ENCODE data around the gene OAF. TPM values are rescaled to one million over a fixed set of nuclear protein-coding genes. Genes with fewer than 3 reads are reported as not detected.

The OAF gene
- total and polyA plus RNA-seq, 9 donors: 26.6 to 170 (median 66.3) TPM

DNA sequence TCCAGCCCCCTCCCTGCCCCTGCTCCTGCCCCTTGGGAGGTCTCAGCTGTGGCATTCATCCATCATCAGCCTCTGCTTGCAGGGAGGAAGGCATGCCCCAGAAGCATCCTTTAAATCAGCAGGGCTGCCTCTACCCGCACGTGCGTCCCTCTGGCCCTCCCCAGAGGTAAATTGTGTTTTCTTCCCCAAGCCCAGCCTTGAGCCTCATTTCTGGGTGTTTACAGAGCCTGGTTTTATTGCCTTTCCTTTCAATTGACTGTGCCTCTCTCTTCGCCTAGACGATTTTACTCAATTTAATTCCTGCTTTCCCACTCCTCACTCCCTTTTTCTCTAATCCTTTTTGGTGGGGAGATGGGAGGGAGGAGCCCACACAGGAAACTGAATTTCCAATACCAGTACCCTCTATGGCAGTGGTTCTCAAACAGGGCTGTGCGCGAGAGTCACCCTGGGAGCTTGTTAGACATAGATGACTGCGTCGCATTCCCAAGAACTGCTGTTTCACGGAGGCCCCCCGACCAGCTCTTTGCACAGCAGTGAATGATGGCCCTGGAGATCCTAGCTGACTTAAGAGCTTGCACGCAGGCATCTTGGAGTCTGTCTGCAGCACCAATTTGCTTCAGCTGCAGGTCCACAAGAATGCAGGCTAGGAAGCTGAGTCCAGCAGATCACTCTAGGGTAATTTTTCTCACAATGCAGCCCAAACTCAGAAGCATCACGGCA is 15.1 kb upstream of the OAF start:
- DNase-seq: peak in 1 of 5 donors; percentile 21
- 69 to 74% (median 72%) methylated on average over 13 of the region's 13 CpGs for WGBS, 3 donors

DNA sequence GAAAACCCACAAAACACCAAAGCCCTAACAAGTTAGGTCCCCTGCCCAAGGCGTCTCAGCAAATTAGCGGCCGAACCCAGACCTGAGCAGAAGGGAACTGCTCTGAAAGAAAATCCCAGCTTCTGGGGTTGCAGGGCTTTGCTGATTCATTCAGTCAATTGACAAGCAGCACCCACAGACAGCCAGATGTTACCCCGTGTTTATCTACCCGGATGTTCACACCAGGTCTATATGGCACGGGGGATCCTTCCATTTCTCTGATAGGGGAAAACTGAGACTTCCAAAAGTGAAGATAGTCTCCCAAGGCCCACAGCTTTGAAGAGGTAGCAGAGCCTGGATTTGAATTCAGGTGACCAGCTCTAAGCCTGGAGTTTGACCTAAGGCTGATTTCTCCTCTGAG is 14.0 kb upstream of the OAF start:
- H3K4me3 ChIP-seq: no peak overlapping the region
- 90 to 98% (median 96%) methylated on average over 6 of the region's 6 CpGs for WGBS, 3 donors
- H3K36me3 ChIP-seq: no peaks in the 10 kb centered on the region
- intact Hi-C loops (cut with DNase I): no loop called here
- H3K9me3 ChIP-seq: no peaks in the 10 kb centered on the region
- H3K27me3 ChIP-seq: no peaks in the 10 kb centered on the region
- no peak overlapping the region for H3K27ac ChIP-seq
- peak in 1 of 5 donors; percentile 14 for DNase-seq
- H3K4me1 ChIP-seq (ENCODE audit: insufficient read depth): peaks cover 6% of the 10 kb centered on the region
- TF ChIP-seq, protein P1, sequence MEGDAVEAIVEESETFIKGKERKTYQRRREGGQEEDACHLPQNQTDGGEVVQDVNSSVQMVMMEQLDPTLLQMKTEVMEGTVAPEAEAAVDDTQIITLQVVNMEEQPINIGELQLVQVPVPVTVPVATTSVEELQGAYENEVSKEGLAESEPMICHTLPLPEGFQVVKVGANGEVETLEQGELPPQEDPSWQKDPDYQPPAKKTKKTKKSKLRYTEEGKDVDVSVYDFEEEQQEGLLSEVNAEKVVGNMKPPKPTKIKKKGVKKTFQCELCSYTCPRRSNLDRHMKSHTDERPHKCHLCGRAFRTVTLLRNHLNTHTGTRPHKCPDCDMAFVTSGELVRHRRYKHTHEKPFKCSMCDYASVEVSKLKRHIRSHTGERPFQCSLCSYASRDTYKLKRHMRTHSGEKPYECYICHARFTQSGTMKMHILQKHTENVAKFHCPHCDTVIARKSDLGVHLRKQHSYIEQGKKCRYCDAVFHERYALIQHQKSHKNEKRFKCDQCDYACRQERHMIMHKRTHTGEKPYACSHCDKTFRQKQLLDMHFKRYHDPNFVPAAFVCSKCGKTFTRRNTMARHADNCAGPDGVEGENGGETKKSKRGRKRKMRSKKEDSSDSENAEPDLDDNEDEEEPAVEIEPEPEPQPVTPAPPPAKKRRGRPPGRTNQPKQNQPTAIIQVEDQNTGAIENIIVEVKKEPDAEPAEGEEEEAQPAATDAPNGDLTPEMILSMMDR (IDR thresholded peaks at IDR 0.05): no peak
- TF ChIP-seq POLR2A (IDR thresholded peaks at IDR 0.05): no peak
- no peak for TF ChIP-seq EP300 (IDR thresholded peaks at IDR 0.05)

More for the DNA sequence above, 15.1 kb upstream of the OAF start:
- TF ChIP-seq, protein P1 (IDR thresholded peaks at IDR 0.05): no peak
- H3K27me3 ChIP-seq: no peaks in the 10 kb centered on the region
- peaks cover 6% of the 10 kb centered on the region for H3K4me1 ChIP-seq (ENCODE audit: insufficient read depth)
- intact Hi-C loops (cut with DNase I): no loop called here
- H3K9me3 ChIP-seq: no peaks in the 10 kb centered on the region
- H3K4me3 ChIP-seq: no peak overlapping the region
- H3K36me3 ChIP-seq: no peaks in the 10 kb centered on the region
- H3K27ac ChIP-seq: no peak overlapping the region

DNA sequence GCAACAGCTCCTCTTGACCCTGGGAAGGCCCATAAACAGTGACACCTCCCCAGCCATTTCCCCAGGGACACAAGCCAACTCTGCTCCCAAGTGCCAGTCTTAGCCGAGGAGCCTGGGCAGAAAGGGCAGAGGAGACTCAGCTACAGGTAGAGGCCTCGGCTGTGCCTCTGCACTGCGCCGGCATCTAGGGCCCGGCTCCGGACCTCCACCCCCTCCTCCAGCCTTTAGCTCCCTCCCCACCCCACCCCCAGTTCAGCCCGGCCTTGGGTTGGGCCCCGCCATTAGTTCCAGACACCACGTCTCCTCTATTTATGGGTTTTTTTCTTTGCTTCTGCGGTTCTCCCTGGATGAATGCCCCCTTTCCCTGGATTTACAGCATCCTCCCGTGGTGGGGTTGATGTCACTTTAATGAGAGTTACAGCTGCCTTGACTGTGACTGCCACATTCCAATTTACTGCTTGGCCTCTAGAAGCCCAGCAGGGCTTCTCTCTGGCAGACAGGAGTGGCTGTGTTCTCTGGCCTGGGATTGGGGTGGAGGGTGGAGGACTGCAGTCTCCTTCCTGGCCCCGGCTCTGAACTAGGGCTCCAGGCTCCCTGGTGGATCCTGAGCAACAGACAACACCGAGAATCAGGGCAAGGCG is 13.5 kb upstream of the OAF start:
- 60 to 74% (median 73%) methylated on average over 14 of the region's 14 CpGs for WGBS, 3 donors
- intact Hi-C loops (cut with DNase I): no loop called here
- no peaks in the 10 kb centered on the region for H3K9me3 ChIP-seq
- no peak overlapping the region for H3K27ac ChIP-seq
- no peak overlapping the region for H3K4me3 ChIP-seq
- peak in 1 of 5 donors; percentile 27 for DNase-seq
- peaks cover 6% of the 10 kb centered on the region for H3K4me1 ChIP-seq (ENCODE audit: insufficient read depth)
- H3K27me3 ChIP-seq: no peaks in the 10 kb centered on the region
- TF ChIP-seq POLR2A (IDR thresholded peaks at IDR 0.05) (no peak), EP300 (IDR thresholded peaks at IDR 0.05) (no peak)
- TF ChIP-seq, protein P1 (IDR thresholded peaks at IDR 0.05): no peak
- no peaks in the 10 kb centered on the region for H3K36me3 ChIP-seq

DNA sequence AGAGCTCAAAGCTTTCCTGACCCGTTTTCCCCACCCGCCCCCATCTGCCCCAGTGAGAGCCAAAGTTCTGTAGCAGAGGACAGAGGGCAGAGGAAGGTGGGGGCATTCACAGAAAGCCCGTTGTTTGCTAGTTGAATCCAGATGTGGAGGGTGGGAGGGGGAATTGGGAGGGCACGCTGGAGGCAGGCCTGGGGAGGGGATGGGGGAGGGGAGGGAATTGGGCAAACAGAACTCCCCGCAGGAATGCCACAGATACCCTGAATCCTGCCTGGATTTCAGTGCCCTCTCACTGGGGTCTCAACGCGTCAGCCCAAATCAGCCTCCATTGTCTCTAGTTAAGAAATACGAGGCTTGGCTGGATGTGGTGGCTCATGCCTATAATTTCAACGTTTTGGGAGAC is 12.9 kb upstream of the OAF start:
- no peaks in the 10 kb centered on the region for H3K9me3 ChIP-seq
- 63 to 76% (median 74%) methylated on average over 9 of the region's 9 CpGs for WGBS, 3 donors
- DNase-seq: peak in 1 of 5 donors; percentile 13
- H3K27ac ChIP-seq: no peak overlapping the region
- no peak for TF ChIP-seq POLR2A (IDR thresholded peaks at IDR 0.05)
- TF ChIP-seq, protein P1 (IDR thresholded peaks at IDR 0.05): no peak
- TF ChIP-seq EP300 (IDR thresholded peaks at IDR 0.05): no peak
- intact Hi-C loops (cut with DNase I): no loop called here
- H3K4me1 ChIP-seq (ENCODE audit: insufficient read depth): peaks cover 6% of the 10 kb centered on the region
- H3K36me3 ChIP-seq: no peaks in the 10 kb centered on the region
- H3K4me3 ChIP-seq: no peak overlapping the region
- H3K27me3 ChIP-seq: no peaks in the 10 kb centered on the region
